Fibroblast of skin of left biceps (primary cell): ENCODE measurements around the gene RBFOX1.

ENCODE experiments used
- DNase-seq, 2 experiments: peaks; one replicate each; pipeline ENCODE4 v3.0.0-alpha.2; 2013; ENCODE audit warnings: low read depth in 2 of 2

RBFOX1 gene

DNA sequence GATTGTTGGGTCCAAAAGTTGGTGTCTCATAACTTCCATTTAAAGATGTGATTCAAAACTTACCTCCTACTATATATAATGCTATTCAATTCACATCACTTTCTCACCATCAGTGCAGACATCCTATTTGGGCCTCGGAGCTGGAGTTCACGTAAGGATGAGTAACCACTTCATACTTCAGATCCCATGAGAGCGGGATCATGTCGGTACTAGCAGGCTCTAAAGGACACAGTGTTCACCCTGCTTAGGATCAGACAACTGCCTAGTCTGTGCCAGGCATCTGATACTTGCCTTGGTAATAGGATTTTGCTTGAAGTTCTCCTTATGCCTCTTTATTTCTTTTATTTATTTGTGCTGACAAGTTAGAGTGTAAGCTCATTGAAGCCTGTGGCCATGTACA lies 39.5 kb downstream of the RBFOX1 start:
- DNase-seq, result no peak

DNA sequence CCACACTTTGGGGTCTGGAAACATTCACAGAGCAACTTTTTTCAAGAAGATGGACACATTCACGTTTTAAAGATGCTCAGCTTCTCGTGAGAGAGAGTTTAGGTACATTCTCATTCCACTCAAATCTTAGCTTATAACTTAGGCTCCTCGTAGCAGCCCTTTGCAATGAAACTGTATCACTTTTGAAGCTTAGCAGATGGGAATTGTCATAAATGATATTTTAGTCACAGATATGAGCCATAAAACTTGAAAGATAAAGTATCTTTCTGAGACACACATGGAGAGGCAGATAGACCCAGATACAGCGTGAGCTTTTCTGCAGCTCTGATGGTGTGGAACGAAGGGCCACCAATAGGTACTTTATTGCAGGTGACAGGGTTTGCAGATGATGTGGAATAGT lies 41.1 kb downstream of the RBFOX1 start:
- DNase-seq, result no peak

DNA sequence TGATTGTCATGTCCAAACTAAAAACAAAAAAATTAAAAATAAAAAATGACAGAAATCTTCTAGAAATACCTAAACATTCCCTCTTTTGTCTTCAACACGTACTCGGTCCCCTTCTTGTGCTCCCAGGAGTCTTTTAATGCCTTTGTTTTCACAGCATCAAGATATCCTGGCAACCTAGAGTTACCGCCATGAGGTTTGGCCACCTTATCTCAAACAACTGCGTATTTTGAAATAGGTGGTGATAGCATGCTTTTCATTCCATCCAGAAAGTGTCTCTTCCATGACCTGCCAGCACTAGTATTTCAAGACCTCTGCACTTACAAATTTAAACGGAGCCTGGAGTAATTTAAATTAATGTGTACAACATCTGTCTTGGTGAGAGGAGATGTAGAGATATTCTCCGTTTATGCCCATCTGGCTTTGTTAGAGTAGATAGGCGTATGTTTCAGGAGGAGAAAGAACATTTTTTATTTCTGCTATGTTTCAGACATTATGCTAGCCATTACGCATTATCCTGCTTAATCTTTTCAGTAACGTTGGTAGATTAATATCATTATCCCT lies 42.0 kb downstream of the RBFOX1 start:
- DNase-seq, result no peak

DNA sequence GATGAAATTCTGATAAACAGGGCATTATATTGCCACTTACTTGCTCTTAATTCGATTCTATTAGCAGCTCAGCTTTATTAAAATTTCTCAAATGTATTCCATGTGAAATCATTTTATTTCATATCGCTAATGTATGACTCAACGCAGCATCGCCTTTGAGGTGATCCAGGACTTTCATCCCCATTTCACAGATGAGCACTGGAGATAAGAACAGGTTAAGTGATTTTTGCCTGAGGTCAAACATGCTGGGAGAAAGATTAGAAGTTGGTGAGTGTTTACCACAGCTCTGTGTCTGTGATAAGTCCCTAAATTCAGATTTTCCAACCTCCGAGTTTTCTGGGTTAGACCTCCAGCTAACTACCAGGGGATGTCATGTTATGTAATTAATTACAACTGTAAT lies 43.6 kb downstream of the RBFOX1 start:
- DNase-seq, result no peak

DNA sequence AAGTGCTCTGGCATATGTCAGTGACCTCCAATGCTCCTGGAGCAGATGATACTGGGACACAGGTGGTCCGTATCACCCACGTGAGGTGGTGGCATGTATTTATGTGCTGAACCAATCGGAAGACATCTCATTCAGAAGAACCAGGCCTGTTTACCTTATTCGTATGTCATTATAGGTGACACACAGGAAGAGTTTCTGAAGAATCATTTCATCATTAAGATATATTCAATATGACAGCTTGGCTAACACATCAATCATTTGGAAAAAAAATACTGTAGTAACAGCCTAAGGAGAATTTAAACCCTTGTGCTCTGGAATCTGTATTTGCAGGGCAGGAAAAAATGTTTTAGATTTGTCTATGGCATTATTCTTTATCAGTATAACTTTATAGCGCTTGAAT lies 44.6 kb downstream of the RBFOX1 start:
- no peak for DNase-seq

DNA sequence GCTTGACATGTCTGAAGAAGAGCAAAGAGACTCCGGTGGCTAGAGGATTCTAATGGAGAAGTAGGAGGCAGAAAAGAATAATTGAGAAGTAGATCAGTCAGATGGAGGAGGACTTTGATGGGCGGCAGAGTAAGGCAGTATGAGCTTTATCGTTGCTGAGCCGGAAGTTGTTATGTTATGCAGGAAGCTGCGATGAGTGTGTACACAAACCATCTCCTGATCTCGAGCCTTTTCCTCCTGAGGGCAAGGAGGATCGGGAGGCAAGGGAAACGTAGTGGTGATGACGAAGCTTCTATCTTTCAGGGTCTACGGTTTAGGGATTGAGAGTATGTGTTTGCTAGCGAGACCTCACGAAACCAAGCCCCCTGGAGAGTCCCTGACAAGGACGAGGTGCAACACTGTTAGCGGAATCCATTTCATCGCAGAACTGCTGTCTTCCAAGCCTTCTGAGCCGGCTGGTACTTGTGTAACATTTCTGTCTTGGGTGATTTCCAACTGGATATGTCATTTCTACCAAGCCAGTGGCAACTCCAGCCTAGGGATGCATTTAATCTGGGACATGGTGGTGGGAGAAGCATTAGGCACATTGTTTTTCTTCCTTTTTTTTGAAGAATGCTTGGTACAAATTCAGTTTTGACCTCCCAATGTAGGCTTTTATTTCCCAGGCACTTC lies 45.5 kb downstream of the RBFOX1 start:
- DNase-seq, result no peak

DNA sequence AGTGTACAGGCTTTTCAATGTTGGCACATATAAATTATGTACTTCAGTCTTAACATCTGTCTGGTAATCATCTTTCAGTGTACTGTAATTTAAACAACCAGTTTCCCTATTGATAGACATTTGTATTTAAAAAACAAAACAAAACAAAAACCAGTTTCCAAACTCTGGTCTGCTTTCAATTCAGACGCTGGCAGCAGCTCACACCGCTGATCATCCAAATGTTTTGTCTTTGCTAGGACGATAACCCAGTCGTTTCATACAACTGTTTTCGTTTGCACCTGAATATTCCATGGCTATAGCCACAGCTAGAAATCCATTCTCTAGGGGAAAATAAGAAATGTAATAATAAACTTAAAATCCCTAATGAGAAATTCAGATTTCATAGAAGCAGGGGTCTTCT lies 47.8 kb downstream of the RBFOX1 start:
- no peak for DNase-seq

DNA sequence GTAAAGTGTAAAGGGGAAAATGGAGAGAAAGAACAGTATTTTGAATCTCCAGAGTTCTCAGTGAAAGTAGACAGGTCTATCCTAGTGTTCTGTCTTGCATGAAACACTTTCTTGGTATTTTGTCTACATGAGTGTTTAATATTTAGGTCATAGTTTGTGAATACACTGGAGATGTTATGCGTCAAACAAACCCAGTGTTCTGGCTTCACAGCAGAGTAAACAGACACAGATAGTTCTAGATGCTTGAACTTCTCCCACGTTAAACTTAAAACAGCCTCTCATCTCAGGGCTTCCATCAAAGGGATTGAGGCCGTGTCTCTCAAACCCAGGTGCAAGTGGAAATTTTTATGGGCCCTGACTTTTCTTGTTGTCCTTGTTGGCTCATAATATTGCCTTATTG lies 48.3 kb downstream of the RBFOX1 start:
- DNase-seq, result no peak

DNA sequence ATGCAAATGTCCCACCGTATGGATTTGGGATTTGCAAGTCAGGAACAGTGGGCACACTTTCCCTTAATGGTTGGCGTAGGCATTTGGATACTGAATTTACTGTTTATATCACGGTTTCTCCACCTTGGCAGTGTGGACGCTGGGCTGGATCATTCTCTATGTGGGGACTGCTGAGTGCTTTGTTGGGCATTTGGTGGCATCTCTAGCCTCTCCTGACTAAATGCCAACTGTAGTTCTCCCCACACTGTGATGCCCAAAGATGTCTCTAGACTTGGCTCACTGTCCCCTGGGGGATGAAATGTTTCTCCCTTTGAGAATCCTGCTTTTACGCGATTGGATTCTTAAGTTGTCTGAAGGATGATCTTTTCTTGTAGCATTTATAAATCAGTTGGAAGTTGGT lies 49.0 kb downstream of the RBFOX1 start:
- DNase-seq, result no peak

DNA sequence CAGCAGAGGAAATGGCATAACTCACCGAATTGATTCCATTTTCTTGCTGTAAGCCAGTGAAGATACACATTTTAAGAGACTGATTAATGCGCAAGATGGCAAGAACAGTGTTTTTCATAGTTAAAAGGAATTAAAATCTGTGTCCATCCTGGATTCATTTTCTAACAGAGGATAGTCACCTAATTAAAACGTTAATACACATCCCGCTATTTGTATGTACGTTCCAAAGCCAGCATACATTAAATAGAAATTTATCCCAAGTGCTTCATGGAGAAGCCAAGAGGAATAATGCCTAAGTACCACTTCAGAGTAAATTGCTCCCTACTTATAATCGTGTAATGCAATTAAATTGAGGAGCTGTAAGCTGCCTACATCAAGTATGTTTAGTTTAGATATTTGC lies 49.9 kb downstream of the RBFOX1 start:
- DNase-seq, result no peak

DNA sequence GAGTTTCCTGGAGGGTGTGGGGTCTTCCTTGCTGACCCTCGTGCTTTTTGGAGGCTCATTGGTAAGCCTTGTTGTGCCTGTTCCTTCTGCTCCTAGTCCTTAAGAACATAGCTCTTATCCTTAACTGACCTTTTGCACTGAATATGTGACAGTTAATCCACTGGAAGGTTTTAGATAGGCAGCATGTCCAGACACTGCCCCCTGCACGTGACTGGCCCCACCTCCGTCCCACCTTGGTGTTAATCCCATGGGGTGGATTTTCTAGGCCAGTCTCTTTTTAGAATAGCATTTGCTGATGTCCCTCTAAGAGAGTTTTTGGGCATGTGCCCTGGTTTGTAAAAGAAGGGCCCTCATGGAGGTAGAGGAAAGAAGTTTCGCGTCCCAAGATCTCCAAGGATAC lies 58.3 kb downstream of the RBFOX1 start:
- no peak for DNase-seq

DNA sequence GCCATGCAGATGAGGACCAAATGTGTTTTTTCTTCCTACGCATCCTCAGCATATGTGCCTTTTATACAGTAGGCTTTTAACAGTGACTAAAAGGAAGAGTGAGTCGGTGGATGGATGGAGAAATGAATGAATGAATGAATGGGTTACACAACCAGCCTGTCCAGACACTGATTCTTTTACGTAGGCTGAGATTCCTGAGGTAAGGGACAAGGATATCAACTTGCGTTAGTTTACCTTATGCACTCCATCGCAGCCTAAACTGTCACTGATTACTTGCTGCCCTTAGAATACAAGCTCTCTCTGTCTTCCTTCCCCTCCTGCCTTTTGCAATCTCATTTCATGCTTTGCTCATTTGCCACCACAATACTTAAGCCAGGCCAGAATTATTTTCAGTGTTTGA lies 59.0 kb downstream of the RBFOX1 start:
- DNase-seq, result no peak

DNA sequence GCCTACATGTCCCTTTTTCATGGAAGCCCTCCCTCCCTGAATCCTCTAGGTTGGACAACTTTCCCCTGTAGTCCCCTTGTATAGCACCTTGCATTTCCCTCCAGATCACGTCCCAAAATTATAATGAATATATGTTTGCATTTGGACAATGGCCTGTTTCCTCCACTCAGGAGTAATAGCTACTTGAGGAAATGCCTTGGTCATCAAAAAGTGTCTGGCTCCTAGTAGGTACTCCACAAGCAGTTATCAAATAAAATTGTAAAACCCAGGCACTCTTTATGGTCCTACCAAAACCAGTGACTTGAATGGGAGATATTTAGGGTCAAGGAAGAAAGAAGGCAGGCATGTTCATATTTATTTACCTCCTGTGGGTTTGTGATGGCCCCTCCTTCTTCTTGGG lies 59.6 kb downstream of the RBFOX1 start:
- no peak for DNase-seq

DNA sequence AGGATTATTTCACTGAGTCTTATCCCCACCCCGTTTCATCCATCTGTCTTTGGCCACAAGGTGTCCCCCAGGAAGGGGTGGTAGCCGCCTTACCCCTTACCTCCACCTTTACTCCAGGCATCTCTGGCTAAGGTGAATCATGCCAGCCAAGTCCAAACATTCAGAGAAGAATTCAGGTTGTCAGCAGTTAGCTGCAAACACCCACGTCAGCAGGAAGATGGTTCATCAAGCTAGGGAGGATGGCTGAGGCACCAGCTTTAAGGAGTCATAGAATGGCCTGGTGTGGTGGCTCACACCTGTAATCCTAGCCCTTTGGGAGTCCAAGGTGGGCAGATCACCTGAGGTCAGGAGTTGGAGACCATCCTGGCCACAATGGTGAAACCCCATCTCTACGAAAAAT lies 61.0 kb downstream of the RBFOX1 start:
- DNase-seq, result no peak

DNA sequence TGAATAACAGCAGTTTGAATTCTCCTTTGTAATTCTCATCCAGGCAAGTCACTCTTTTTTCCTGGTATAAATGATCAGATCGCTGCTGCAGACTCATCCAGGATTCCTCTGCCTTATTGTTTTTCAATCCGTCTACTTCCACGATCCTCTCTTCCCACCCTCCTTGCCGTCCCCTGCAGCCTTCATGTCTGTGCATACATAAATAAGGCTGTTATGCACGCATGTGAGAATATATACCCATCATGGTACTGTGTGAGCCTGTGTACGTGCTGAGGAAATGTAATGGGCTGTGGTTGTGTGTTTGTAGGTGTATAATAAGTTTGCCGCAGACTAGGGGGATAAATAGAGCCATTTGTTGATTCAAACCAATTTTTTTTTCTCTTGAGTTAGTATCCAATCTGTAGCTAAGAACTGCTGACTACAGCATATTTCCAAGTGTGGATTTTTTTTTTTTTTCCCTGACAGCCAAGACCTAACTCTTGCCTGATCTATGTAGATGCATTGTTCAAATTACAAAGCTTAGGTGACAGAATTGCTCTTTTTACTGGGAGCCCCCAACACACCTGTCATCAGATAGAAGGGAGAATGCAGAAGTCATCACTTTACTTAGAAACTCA lies 62.2 kb downstream of the RBFOX1 start:
- DNase-seq, result no peak

DNA sequence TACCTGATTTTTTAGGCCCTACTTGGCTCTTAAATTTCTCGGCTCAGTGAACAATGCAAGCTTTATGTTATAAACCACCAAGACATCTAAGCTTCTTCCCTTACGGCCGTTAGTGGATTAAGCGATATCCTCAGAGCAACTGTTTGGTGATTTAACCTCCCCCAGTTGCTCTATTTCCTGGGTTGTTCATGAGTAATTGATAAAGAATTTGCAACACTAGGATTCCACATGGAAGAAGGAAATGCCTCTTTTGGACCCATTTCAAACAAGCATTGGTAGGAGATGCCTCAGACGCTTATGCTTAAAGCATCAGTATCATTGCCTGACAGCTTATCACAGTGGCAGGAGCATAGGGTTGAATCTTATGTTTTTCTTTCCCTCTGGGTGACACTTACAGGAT lies 65.3 kb downstream of the RBFOX1 start:
- DNase-seq, result peak; percentile 76 to 82

DNA sequence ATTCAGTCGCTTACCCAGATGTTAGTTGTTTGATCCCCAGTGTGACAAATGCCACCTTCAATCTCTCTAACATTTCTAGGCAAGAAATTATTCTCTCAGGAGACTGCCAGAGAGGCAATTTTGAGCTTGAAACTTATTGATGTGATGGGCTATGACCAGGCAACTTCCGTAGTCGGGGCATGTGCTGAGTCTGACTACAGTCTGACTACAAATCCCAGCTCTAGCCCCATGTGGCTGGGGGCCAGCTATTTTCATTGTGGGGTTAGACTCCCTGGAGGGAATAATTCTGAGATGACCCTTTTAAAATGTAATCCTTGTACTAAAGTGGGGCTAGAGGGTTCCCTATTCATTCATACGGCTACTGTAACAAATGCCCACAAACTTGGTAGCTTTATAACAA lies 65.9 kb downstream of the RBFOX1 start:
- DNase-seq, result no peak

DNA sequence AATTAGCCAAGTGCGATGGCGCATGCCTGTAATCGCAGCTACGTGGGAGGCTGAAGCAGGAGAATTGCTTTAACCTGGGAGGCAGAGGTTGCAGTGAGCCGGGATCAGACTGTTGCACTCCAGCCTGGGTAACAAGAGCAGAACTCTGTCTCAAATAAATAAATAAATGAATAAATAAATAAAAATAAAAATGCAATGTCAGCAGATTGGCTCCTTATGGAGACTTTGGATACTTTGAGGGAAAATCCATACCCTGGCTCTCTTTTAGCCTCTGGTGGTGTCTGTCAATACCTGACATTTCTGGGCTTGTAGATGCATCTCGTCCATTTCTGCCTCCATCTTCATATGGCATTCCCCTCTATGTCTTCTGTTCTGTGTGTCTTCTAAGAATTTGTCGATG lies 66.7 kb downstream of the RBFOX1 start:
- DNase-seq, result no peak

DNA sequence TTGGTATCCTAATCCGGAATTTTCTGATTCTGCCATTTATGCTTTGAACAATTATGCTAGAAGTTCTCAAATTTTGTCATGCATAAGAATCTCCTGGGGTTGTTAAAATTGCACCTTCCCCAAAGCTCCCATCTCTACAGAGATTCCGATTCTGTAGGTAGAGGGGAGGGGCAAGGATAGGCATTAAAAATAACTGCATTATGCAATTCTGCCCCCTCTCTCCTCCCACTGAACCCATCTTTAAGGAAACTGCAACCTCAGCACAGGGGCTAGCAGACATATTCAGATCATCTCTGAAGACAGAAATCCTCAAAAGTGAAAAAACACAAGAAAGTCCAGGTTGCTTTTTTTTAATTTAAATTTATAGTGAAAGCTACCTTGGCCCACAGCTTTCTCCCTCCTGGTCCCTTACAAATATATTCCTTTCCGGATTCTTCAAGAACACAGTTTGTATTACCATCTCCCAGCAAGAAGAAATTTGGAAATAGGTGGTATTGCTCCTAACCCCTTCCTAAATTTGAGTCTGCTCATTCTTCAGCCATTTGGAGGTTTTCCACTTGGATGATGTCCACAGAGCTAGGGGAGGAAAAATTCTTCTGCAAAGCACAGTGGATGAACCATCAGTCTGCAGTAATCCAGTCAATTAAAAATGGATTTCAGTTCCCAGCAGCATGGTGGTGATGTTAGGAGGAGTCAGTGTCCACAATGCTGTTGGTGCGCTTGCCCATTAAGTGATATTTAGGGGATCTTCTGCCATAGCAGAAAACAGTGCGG lies 67.7 kb downstream of the RBFOX1 start:
- no peak for DNase-seq

DNA sequence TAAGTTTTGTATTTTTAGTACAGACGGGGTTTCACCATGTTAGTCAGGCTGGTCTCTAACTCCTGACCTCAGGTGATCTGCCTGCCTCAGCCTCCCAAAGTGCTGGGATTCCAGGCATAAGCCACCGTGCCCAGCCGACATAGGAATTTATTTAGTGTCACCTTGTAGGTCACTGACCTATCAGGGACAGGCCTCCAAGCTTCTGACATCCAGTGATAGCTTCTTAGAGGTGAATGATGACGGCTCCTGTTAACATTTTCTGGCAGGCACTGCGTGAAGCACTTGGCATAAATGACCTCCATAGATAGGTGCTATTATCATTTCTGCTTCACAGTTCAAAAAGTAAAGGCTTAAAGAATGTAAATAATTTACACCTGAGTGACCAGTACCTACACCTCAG lies 71.6 kb downstream of the RBFOX1 start:
- no peak for DNase-seq

DNA sequence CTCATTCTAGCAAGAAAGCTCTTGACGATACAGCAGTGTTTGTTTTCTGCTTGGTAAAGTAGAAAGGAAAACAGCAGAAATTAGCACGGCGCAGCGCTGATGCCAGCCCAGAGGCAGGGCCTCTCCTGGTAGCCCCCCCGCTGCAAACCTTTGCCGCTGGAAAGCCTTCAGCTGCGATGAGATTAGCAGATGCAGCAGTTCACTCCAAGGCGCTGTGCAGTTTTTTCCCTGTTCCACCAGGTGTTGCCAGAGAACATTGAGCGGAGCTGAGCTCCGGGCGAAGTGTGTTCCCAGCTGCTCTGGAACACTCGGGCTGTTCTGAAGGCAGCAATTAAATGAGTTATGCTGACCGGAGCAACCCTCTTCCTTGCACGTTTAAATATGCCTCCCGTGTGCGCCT lies 72.5 kb downstream of the RBFOX1 start:
- no peak for DNase-seq

DNA sequence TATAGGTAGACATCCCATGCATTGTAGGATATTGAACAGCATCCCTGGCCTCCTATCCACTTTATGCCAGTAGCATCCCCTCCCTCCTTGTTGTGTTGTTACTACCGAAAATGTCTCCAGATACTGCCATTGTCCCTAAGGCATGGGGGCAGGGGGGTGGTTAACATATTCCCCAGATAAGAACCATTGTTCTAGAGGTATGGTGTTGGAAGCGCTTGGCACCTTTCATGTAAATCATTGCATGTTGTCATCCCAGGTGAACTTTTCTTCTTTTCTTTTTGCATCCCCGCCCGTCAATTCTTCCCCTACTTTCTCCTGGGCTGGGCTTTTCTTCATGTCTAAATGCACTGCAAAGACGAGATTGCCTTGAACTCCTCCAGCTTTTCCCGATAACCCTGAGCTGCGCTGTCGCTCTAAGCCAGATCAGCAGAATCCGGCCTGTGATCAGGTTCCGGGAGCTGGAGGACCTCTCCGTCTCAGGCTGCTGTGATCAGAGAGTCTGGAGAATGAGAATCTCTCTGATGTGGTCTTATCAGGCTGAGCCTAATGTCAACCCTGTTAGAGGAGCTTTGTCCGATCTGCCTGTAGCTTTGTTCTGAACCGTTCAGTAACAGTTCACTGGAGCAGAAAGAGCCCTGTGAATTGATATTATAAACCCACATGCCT lies 76.2 kb downstream of the RBFOX1 start:
- DNase-seq, result no peak
